H1 (cell line): ENCODE data around the gene YTHDC2. TPM values are rescaled to one million over a fixed set of nuclear protein-coding genes. Genes with fewer than 3 reads are reported as not detected.

Source experiments
- CTBP2 ChIP-seq: IDR thresholded peaks from 2 replicates; pipeline ENCODE4 v1.7.0; 2011; ENCODE audit warnings: borderline replicate concordance, mild to moderate bottlenecking, moderate library complexity, mixed read lengths, low read length; ENCODE audit not compliant: insufficient read depth, insufficient read length
- EGR1 ChIP-seq: IDR thresholded peaks from 2 replicates; pipeline ENCODE4 v1.6.1; 2011; ENCODE audit warnings: low read depth, low read length, borderline replicate concordance
- EZH2 ChIP-seq: fragments of 200-600 bp; sonication (generic); IDR thresholded peaks from 2 replicates; pipeline ENCODE4 v1.7.1; 2012; ENCODE audit warnings: low read depth, mild to moderate bottlenecking, moderate library complexity, low read length, inconsistent platforms; ENCODE audit not compliant: severe bottlenecking
- FOSL1 ChIP-seq: IDR thresholded peaks from 2 replicates; pipeline ENCODE4 v1.6.1; 2011; ENCODE audit warnings: mild to moderate bottlenecking, low read depth, low read length, moderate library complexity; ENCODE audit not compliant: insufficient read depth
- HDAC2 ChIP-seq, 2 experiments: fragments of 300-600 bp in 1 of 2; sonication (generic) in 1 of 2; IDR thresholded peaks; 2 replicates each; pipeline ENCODE4 v1.6.1; 2011 to 2012; ENCODE audit warnings: low read depth in 2 of 2, low read length in 2 of 2, mild to moderate bottlenecking in 2 of 2, moderate library complexity in 2 of 2, borderline replicate concordance in 1 of 2, inconsistent platforms in 1 of 2
- JUND ChIP-seq: IDR thresholded peaks from 2 replicates; pipeline ENCODE4 v1.6.1; 2011; ENCODE audit warnings: mild to moderate bottlenecking, improper control_type of control experiment, low read length
- KDM4A ChIP-seq: IDR thresholded peaks from one replicate; pipeline ENCODE4 v1.7.1; 2012; ENCODE audit warnings: low read depth, mild to moderate bottlenecking, moderate library complexity, low read length, inconsistent platforms; ENCODE audit not compliant: severe bottlenecking
- KDM5A ChIP-seq: fragments of 200-600 bp; IDR thresholded peaks from 2 replicates; pipeline ENCODE4 v1.7.1; 2012; ENCODE audit warnings: mild to moderate bottlenecking, low read length, inconsistent platforms, mixed read lengths
- MAFK ChIP-seq: IDR thresholded peaks from 2 replicates; pipeline ENCODE4 v1.6.1; 2012; ENCODE audit warnings: low read depth, mild to moderate bottlenecking, improper control_type of control experiment, low read length
- NRF1 ChIP-seq: IDR thresholded peaks from 2 replicates; pipeline ENCODE4 v1.6.1; 2011; ENCODE audit warnings: mild to moderate bottlenecking, low read depth, low read length, improper control_type of control experiment
- POLR2A ChIP-seq, 2 experiments: IDR thresholded peaks; 1 replicate in 1 of 2; 2 replicates in 1 of 2; pipeline ENCODE4 v1.6.1; 2011; ENCODE audit warnings: low read depth in 2 of 2, low read length in 2 of 2, mild to moderate bottlenecking in 2 of 2; ENCODE audit errors: control extremely low read depth in 1 of 2
- POLR2AphosphoS5 ChIP-seq: IDR thresholded peaks from 2 replicates; pipeline ENCODE4 v1.6.1; 2011; ENCODE audit warnings: low read depth, low read length
- RBBP5 ChIP-seq: IDR thresholded peaks from 2 replicates; pipeline ENCODE4 v1.7.1; 2012; ENCODE audit warnings: low read depth, mild to moderate bottlenecking, inconsistent platforms, low read length, moderate library complexity, borderline replicate concordance
- RFX5 ChIP-seq: IDR thresholded peaks from 2 replicates; pipeline ENCODE4 v1.6.1; 2011; ENCODE audit warnings: low read depth, low read length, improper control_type of control experiment, borderline replicate concordance
- SAP30 ChIP-seq: fragments of 300-600 bp; sonication (generic); IDR thresholded peaks from 2 replicates; pipeline ENCODE4 v1.7.1; 2012; ENCODE audit warnings: low read length, moderate library complexity, mild to moderate bottlenecking, inconsistent platforms; ENCODE audit not compliant: insufficient read depth, insufficient replicate concordance
- TAF1 ChIP-seq: IDR thresholded peaks from 2 replicates; pipeline ENCODE4 v1.6.1; 2011; ENCODE audit warnings: mild to moderate bottlenecking, low read depth, low read length
- TAF7 ChIP-seq: optimal IDR thresholded peaks from 2 replicates; pipeline ENCODE3; 2011; ENCODE audit warnings: low read depth, mild to moderate bottlenecking, inconsistent platforms, low read length, moderate library complexity, borderline replicate concordance
- TBP ChIP-seq: IDR thresholded peaks from 2 replicates; pipeline ENCODE4 v1.6.1; 2011; ENCODE audit warnings: low read depth, low read length, improper control_type of control experiment
- TCF12 ChIP-seq: IDR thresholded peaks from 2 replicates; pipeline ENCODE4 v1.6.1; 2011; ENCODE audit warnings: low read depth, mild to moderate bottlenecking, low read length
- YY1 ChIP-seq: IDR thresholded peaks from 2 replicates; pipeline ENCODE4 v1.6.1; 2011; ENCODE audit warnings: low read depth, mild to moderate bottlenecking, low read length
- polyA plus RNA-seq, 7 experiments: library from polyadenylated mRNA; depleted of rRNA in 3 of 7; stranded (reverse) in 5 of 7; unstranded in 2 of 7; fragments of >200 nt in 5 of 7; fragments of 200-250 nt in 2 of 7; gene quantifications; 1 replicate in 5 of 7; 2 replicates in 1 of 7; 4 replicates in 1 of 7; pipeline versions ENCODE4 v1.2.1 to v1.2.3, GENCODE V29; 2011 to 2013; ENCODE audit warnings: missing spikeins in 2 of 7, mixed read lengths in 2 of 7
- total RNA-seq: library from RNA; stranded (reverse); fragmentation: NEBNext Ultra II Directional; extraction: Animal tissue kit (Norgen Biotek cat#: 25700); gene quantifications from 2 replicates; pipeline ENCODE4 v1.2.1, GENCODE V29; 2021
- TF ChIP-seq, protein P1 (sequence below): IDR thresholded peaks from 2 replicates; pipeline ENCODE4 v1.6.1; 2012; ENCODE audit warnings: low read length, inconsistent platforms

YTHDC2 gene
- total and polyA plus RNA-seq, 2 of the 8 experiments (the other 6 are each of a cell fraction or from before 2014, with no cell fraction given) = 4.3 to 20.1 TPM

DNA sequence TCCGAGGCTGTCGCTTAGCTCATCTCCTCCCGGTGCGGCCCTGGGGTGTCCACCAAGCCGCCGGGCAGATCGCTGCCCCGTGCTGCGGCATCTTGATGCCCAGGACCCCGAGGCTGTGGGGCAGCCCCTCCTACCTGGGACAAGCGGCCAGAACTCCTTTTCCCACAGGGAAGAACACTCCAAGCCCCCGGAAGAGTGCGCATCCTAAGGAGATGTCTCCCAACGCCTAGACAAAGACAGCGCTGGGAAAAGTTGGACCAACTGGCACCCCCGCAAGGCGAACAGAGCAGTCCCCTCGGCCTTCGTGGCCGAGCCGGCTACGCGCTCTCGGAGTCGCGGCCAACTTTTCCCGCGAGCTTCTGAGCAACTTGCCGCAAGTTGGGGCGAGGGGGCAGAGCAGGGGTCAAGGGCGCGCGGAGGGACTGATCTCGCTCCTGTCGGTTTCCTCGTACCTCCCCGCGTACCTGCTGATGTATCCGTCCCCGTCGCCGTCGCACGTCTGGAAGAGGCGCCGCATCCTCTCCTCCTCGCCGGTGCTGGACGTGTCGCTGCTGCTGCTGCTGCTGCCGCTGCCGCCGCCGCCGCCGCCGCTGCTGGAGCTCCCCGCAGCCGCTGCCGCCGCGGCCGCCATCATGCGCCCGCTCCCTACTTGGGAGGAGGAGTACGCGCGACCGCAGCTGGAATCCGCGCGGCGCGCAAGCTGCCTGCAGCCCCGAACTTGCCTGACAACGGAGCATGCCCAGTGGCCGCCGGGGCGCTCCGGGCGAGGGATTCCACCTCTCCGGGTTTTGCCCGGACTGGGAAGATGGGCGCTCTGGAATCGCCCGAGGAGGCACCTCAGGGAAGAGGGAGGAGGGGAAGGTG, 25.5 kb upstream of the YTHDC2 start, which contains the start of gene MCC (continued):
- TF ChIP-seq, protein P1, sequence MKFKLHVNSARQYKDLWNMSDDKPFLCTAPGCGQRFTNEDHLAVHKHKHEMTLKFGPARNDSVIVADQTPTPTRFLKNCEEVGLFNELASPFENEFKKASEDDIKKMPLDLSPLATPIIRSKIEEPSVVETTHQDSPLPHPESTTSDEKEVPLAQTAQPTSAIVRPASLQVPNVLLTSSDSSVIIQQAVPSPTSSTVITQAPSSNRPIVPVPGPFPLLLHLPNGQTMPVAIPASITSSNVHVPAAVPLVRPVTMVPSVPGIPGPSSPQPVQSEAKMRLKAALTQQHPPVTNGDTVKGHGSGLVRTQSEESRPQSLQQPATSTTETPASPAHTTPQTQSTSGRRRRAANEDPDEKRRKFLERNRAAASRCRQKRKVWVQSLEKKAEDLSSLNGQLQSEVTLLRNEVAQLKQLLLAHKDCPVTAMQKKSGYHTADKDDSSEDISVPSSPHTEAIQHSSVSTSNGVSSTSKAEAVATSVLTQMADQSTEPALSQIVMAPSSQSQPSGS = no peak
- TF ChIP-seq RFX5 (peak; percentile 59; the same call in 1 of the 2 replicates), TCF12 (no peak; the same call in 1 of the 2 replicates), CTBP2 (no peak), POLR2AphosphoS5 (no peak; the same call in 1 of the 2 replicates), FOSL1 (no peak), NRF1 (peak; percentile 34; the same call in 1 of the 2 replicates), RBBP5 (0 out of 2 replicates have a peak, but pooled peaks have one; percentile 81), EZH2 (peak; percentile 68), KDM4A (peak; percentile 69), TBP (peak; percentile 6; the same call in 1 of the 2 replicates), POLR2A (IDR thresholded peaks at IDR 0.05; ENCODE audit: control extremely low read depth in 1 of 2, low read depth in 2 of 2, low read length in 2 of 2) (peak; percentile 52 to 58; a peak in 2 of 3 replicates), MAFK (no peak), HDAC2 (IDR thresholded peaks at IDR 0.05; ENCODE audit: borderline replicate concordance in 1 of 2, low read depth in 2 of 2, low read length in 2 of 2) (no peak), SAP30 (no peak), TAF7 (peak; percentile 63), EGR1 (no peak), YY1 (peak; percentile 92), TAF1 (peak; percentile 79), JUND (no peak), KDM5A (no peak)
